Lower lobe of right lung (tissue), 2 donors: Measurements from ENCODE around the gene KIF5A. TPM values are rescaled to one million over a fixed set of nuclear protein-coding genes. Genes with fewer than 3 reads are reported as not detected.
A peak's percentile ranks its signal among the peaks of the same experiment; 100 is the strongest.

Experiments
- ATAC-seq, 2 donors: fragments of 200-7000 bp; cut with Tn5 transposase; one replicate each; pipeline ENCODE4 v1.9.1; 2020 to 2022; ENCODE audit warnings: mild to moderate bottlenecking in 2 of 2, moderate library complexity in 2 of 2
- DNase-seq: peaks from one replicate; pipeline ENCODE4 v3.0.0-alpha.2; 2020
- H3K27ac ChIP-seq: fragments of 200-600 bp; one replicate; pipeline ENCODE4 v1.8.0; 2022
- H3K27me3 ChIP-seq: fragments of 200-600 bp; one replicate; pipeline ENCODE4 v1.8.0; 2022; ENCODE audit warnings: low read depth
- H3K36me3 ChIP-seq: fragments of 200-600 bp; one replicate; pipeline ENCODE4 v1.8.0; 2022; ENCODE audit warnings: mild to moderate bottlenecking
- H3K4me1 ChIP-seq: fragments of 200-600 bp; one replicate; pipeline ENCODE4 v1.8.0; 2022
- H3K4me3 ChIP-seq: fragments of 200-600 bp; one replicate; pipeline ENCODE4 v1.8.0; 2022; ENCODE audit warnings: mild to moderate bottlenecking
- H3K9me3 ChIP-seq: fragments of 200-600 bp; one replicate; pipeline ENCODE4 v1.8.0; 2022
- intact Hi-C: fragments of 100-400 bp; cut with DNase I; formaldehyde crosslinking; loops from one replicate; pipeline ENCODE4 v1.11.0; 2022
- total RNA-seq: library from RNA; stranded (reverse); fragmentation: NEBNext Ultra II Directional; extraction: Animal tissue kit (Norgen Biotek cat#: 25700); gene quantifications from one replicate; pipeline ENCODE4 v1.2.1, GENCODE V29; 2021
- TF ChIP-seq, protein P1 (sequence below): fragments of 200-600 bp; IDR thresholded peaks from one replicate; pipeline ENCODE4 v1.8.0; 2022; ENCODE audit warnings: antibody characterized with exemption, mild to moderate bottlenecking
- donor health status: DM: no; HTN: yes; CAD: no; lungs with severe emphysema.

The KIF5A gene
- total RNA-seq, 1 donor from 2014 or later: 0.09 TPM

DNA sequence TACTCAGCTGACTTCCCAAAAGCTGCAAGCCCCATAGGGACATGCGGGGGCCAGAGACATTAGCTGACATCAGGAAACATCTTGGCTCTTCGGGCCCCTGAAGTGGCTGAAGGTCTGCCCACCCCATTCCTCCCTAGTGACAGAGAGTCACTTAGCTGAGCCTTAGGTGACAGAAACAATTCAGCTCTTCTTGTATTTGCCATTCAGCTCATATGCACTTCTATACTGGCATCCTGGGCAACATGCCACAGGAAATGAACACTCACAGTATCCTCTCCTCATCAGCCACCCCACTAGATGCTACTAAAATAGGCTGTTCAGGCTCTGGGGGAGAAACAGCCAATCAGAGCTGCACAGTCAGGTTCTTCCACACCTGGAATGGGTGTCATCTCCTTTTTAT lies 6.3 kb upstream of the KIF5A start:
- intact Hi-C loops: no loop called here
- TF ChIP-seq, protein P1, sequence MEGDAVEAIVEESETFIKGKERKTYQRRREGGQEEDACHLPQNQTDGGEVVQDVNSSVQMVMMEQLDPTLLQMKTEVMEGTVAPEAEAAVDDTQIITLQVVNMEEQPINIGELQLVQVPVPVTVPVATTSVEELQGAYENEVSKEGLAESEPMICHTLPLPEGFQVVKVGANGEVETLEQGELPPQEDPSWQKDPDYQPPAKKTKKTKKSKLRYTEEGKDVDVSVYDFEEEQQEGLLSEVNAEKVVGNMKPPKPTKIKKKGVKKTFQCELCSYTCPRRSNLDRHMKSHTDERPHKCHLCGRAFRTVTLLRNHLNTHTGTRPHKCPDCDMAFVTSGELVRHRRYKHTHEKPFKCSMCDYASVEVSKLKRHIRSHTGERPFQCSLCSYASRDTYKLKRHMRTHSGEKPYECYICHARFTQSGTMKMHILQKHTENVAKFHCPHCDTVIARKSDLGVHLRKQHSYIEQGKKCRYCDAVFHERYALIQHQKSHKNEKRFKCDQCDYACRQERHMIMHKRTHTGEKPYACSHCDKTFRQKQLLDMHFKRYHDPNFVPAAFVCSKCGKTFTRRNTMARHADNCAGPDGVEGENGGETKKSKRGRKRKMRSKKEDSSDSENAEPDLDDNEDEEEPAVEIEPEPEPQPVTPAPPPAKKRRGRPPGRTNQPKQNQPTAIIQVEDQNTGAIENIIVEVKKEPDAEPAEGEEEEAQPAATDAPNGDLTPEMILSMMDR: no peak

DNA sequence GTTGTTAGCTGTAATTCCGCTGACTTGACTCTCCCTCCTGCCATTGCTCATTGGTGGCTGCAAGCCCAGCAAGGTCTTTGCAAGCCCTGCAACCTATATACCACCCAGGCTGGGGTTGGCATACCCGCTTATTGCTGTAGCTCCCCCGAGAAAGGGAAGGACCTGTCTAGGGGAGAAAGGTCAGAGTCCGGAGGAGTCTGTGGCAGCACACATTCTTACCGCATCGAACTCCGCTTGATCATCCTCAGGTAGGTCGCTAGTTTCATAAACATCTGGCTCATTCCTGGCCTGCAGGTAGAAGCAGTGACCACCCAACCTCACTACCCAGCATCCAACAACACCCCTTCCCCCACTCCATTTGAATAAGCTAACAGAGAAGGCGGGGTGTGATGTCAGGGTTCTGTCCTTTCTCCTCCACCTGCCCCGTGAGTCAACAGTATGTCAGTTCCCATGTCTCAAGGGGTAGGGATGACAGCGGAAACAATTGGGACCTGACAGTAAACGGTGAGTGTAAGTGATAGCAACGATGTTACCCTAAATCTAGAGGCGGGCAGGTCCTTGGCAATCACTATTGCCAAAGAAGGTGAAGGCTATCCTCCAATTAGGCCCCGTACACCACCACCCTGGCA lies 3.9 kb upstream of the KIF5A start:
- H3K27me3 ChIP-seq: peaks cover 30% of the 10 kb centered on the region
- intact Hi-C loops: no loop called here
- peaks cover 39% of the 10 kb centered on the region for H3K4me1 ChIP-seq
- H3K4me3 ChIP-seq: peak overlapping the region; percentile 74
- ATAC-seq (peak in 1 of 2 donors; percentile 8), DNase-seq (no peak)
- H3K9me3 ChIP-seq: no peaks in the 10 kb centered on the region
- TF ChIP-seq, protein P1: no peak
- H3K36me3 ChIP-seq: peaks cover 19% of the 10 kb centered on the region
- peak overlapping the region; percentile 83 for H3K27ac ChIP-seq

More for the DNA sequence above, 6.3 kb upstream of the KIF5A start:
- ATAC-seq: no peak
- peaks cover 38% of the 10 kb centered on the region for H3K36me3 ChIP-seq
- H3K27me3 ChIP-seq: peaks cover 8% of the 10 kb centered on the region
- no peak for DNase-seq
- no peak overlapping the region for H3K4me3 ChIP-seq
- H3K4me1 ChIP-seq: peaks cover 31% of the 10 kb centered on the region
- H3K9me3 ChIP-seq: no peaks in the 10 kb centered on the region
- no peak overlapping the region for H3K27ac ChIP-seq

DNA sequence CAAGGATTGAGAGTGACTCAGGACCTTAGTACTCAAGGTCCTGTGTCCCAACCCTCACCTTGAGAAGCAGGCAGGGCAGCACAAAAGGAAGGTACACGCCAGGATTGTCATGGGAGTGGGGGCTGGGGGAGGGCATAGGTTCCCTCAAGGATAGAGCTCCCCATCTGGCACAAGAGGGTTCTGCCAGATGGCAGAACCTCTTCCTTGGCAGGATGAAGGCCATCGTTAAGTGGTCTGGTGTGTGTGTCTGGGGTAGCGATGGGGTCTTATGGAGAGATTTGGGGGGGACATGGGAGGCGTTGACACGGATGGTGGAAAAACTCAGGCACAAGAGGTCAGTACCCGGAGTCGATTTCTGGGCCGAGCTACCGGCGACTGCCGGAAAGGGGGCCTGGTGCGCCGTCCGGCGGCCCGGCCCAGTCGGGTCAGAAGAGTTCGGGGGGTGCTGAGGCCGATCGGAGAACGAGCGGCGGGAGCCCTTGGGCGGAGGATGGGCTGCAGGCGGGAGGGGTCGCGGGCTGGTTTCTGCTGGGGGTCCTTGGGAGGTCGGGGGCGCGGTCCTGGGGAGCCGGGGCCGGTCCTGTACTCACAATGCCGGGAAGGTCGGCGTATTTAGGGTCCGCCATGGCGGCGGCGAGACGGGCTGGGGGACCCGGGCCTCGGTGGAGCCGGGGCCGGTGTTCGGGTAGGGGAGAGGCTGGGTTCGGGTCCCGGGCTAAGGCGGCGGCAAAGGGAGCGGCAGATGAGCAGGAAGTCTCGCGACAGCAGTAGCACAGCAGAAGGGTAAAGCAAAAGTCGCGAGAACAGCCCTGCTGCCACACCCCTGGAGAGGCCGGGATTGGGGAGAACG lies 3.2 kb upstream of the KIF5A start, which contains the start of gene DCTN2:
TSS of gene DCTN2 (minus strand) at position 755 of the 850 bp plus-strand sequence. CDS start at position 626, 129 bp downstream.
- Histone ChIP-seq H3K9me3 (no peaks in the 10 kb centered on the region), H3K27me3 (peaks cover 30% of the 10 kb centered on the region), H3K27ac (peak within 1 kb of the TSS; percentile 83), H3K36me3 (peaks cover 12% of the 10 kb centered on the region), H3K4me3 (peak within 1 kb of the TSS; percentile 74), H3K4me1 (peaks cover 39% of the 10 kb centered on the region)
- TF ChIP-seq, protein P1: no peak
- ATAC-seq: peak; percentile 98 to 99
- DNase-seq: peak; percentile 96
- intact Hi-C loops: no loop called here

DNA sequence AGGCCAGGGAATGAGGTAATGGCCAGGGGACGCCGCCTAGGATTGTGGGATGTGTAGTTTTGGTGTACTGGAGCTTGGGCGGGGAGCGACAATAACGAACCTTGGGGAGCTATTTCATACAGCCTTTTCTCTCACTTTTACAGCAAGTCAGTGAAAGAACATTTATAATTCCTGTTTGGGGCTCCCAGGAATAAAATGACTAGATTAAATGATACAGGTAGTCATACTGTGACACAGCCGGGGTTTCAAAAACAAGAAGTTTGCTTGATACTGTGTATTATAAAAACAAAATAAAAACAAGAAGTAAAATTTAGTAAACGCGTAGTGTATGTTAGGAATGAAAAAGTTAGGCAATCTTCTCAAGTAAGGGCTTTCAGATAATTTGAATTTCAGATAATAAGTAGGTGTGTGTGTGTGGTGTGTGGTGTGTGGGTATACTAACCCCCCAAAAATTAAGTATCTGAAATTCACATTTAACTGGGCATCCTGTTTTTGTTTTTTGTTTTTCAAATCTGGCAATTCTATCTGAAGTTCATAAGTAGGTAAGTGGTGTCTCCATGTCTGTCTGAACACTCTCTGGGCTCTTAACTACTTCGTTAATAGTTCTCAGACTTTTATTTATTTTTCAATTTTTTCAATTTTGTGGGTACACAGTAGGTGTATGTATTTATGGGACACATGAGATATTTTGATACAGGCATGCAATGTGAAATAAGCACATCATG lies 2.4 kb upstream of the KIF5A start:
- TF ChIP-seq, protein P1: no peak
- Histone ChIP-seq H3K36me3 (peaks cover 4% of the 10 kb centered on the region), H3K9me3 (no peaks in the 10 kb centered on the region), H3K27me3 (peaks cover 31% of the 10 kb centered on the region), H3K4me1 (peaks cover 39% of the 10 kb centered on the region), H3K27ac (no peak overlapping the region), H3K4me3 (peak overlapping the region; percentile 74)
- DNase-seq: no peak
- no peak for ATAC-seq
- intact Hi-C loops: no loop called here

DNA sequence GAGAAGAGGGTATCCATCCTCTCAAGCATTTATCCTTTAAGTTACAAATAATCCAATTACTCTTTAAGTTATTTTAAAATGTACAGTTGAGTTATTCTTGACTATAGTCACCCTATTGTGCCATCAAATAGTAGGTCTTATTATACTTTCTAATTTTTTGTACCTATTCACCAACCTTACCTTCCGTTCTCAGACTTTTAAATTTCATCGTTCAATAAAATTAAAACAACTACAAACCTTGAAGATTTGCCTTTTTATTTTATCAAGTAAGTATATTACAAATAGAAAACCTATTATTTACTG lies 1.9 kb upstream of the KIF5A start:
- ATAC-seq: no peak
- intact Hi-C loops: no loop called here
- H3K4me1 ChIP-seq: peaks cover 39% of the 10 kb centered on the region

More for the DNA sequence above, 1.9 kb upstream of the KIF5A start:
- H3K27me3 ChIP-seq: peaks cover 34% of the 10 kb centered on the region
- no peak for DNase-seq
- no peak overlapping the region for H3K27ac ChIP-seq
- H3K36me3 ChIP-seq: no peaks in the 10 kb centered on the region
- H3K9me3 ChIP-seq: no peaks in the 10 kb centered on the region
- H3K4me3 ChIP-seq: no peak overlapping the region
- TF ChIP-seq, protein P1: no peak
